Activated B cell treated with CpG ODN at 0.5 μM for 24 hours (primary cell): ENCODE results near the gene GATA1. TPM values are rescaled to one million over a fixed set of nuclear protein-coding genes. Genes with fewer than 3 reads are reported as not detected.

Source experiments
- ATAC-seq: fragments of 200-7000 bp; cut with Tn5 transposase; one replicate; pipeline ENCODE4 v1.10.0; 2021; ENCODE audit warnings: low read depth, mild to moderate bottlenecking, moderate library complexity
- CTCF ChIA-PET: fragments of 350-600 bp; sonication (Branson Sonifier 250); formaldehyde crosslinking; loops from one replicate; lab custom pipeline; 2021; ENCODE audit warnings: antibody characterized with exemption; lab: Charles Lee
- POLR2A ChIA-PET: fragments of 350-600 bp; sonication (Branson Sonifier 250); formaldehyde crosslinking; loops from one replicate; lab custom pipeline; 2021; ENCODE audit warnings: antibody characterized with exemption; lab: Charles Lee
- DNase-seq: peaks from one replicate; pipeline ENCODE4 v3.0.0; 2022
- H3K27ac Mint-ChIP-seq: one replicate; pipeline ENCODE4 v1.8.0; 2020; ENCODE audit warnings: mixed read lengths
- H3K27me3 Mint-ChIP-seq: one replicate; pipeline ENCODE4 v1.8.0; 2021; ENCODE audit warnings: mixed read lengths
- H3K36me3 Mint-ChIP-seq: one replicate; pipeline ENCODE4 v1.8.0; 2021; ENCODE audit warnings: low read depth, mixed read lengths
- H3K4me1 Mint-ChIP-seq: one replicate; pipeline ENCODE4 v1.8.0; 2021; ENCODE audit warnings: mixed read lengths
- H3K4me3 Mint-ChIP-seq: one replicate; pipeline ENCODE4 v1.8.0; 2020; ENCODE audit warnings: mild to moderate bottlenecking, mixed read lengths
- H3K9me3 Mint-ChIP-seq: one replicate; pipeline ENCODE4 v1.8.0; 2020; ENCODE audit warnings: mixed read lengths
- CTCF ChIP-seq: fragments of 200-600 bp; IDR thresholded peaks from one replicate; pipeline ENCODE4 v1.8.0; 2022; ENCODE audit warnings: antibody characterized with exemption, mild to moderate bottlenecking
- intact Hi-C: fragments of 100-400 bp; cut with micrococcal nuclease; formaldehyde crosslinking; loops from one replicate; pipeline ENCODE4 v1.15.1; 2024
- total RNA-seq: library from RNA; stranded (reverse); gene quantifications from 2 replicates; pipeline ENCODE4 v1.2.3, GENCODE V29; 2022

GATA1 gene
- total RNA-seq, 1 donor from 2014 or later: not detected

GRCh38 chrX:48831136-48831908 lies 44.9 kb downstream of the GATA1 start:
- ATAC-seq (no peak), DNase-seq (no peak)
- Mint-ChIP-seq H3K4me1 (peaks cover 15% of the 10 kb centered on the region), H3K27ac (no peak overlapping the region), H3K36me3 (no peaks in the 10 kb centered on the region), H3K4me3 (no peak overlapping the region), H3K9me3 (no peaks in the 10 kb centered on the region), H3K27me3 (peaks cover 38% of the 10 kb centered on the region)
- POLR2A ChIA-PET: no interaction called here
- intact Hi-C loops: no loop called here
- CTCF ChIA-PET: no interaction called here
- no peak for TF ChIP-seq CTCF

GRCh38 chrX:48831909-48832291 lies 45.5 kb downstream of the GATA1 start:
- H3K9me3 Mint-ChIP-seq: no peaks in the 10 kb centered on the region
- ChIA-PET POLR2A (no interaction called here), CTCF (no interaction called here)
- peaks cover 17% of the 10 kb centered on the region for H3K4me1 Mint-ChIP-seq
- no peak for TF ChIP-seq CTCF
- no peaks in the 10 kb centered on the region for H3K36me3 Mint-ChIP-seq
- no peak overlapping the region for H3K4me3 Mint-ChIP-seq
- ATAC-seq (no peak), DNase-seq (no peak)
- H3K27ac Mint-ChIP-seq: no peak overlapping the region
- H3K27me3 Mint-ChIP-seq: peaks cover 40% of the 10 kb centered on the region
- intact Hi-C loops: no loop called here

GRCh38 chrX:48833542-48834138 lies 47.2 kb downstream of the GATA1 start:
- ChIA-PET POLR2A (no interaction called here), CTCF (no interaction called here)
- no peak for DNase-seq
- no peak for ATAC-seq
- H3K4me1 Mint-ChIP-seq: peaks cover 12% of the 10 kb centered on the region
- no peaks in the 10 kb centered on the region for H3K36me3 Mint-ChIP-seq
- H3K4me3 Mint-ChIP-seq: no peak overlapping the region
- no peak overlapping the region for H3K27ac Mint-ChIP-seq
- no peak for TF ChIP-seq CTCF
- peaks cover 30% of the 10 kb centered on the region for H3K27me3 Mint-ChIP-seq
- no peaks in the 10 kb centered on the region for H3K9me3 Mint-ChIP-seq
- intact Hi-C loops: no loop called here

- Mint-ChIP-seq H3K4me3 (peak overlapping the region; percentile 55), H3K27ac (no peak overlapping the region), H3K36me3 (no peaks in the 10 kb centered on the region), H3K9me3 (no peaks in the 10 kb centered on the region), H3K4me1 (peaks cover 12% of the 10 kb centered on the region), H3K27me3 (peaks cover 29% of the 10 kb centered on the region)
- ChIA-PET POLR2A (interaction anchor here (0.7 kb wide), 1 partner anchor 338 kb away, joined by 3 read pairs; no protein-coding TSS in a partner anchor), CTCF (no interaction called here)
- ATAC-seq (no peak), DNase-seq (no peak)
- no peak for TF ChIP-seq CTCF
- intact Hi-C loops: no loop called here
These were observed 48.0 kb downstream of the GATA1 start for GRCh38 chrX:48834383-48834709.

- Mint-ChIP-seq H3K4me3 (peak within 1 kb of the TSS; percentile 55), H3K4me1 (peaks cover 12% of the 10 kb centered on the region), H3K9me3 (no peaks in the 10 kb centered on the region), H3K27ac (no peak within 1 kb of the TSS), H3K36me3 (no peaks in the 10 kb centered on the region), H3K27me3 (peaks cover 25% of the 10 kb centered on the region)
- ChIA-PET POLR2A (interaction anchor here (1.2 kb wide), 1 partner anchor 34 kb away, joined by 3 read pairs; the partner anchor contains the start of gene HDAC6), CTCF (no interaction called here)
- intact Hi-C loops: no loop called here
- no peak for DNase-seq
- TF ChIP-seq CTCF: no peak
- no peak for ATAC-seq
These were observed 49.3 kb downstream of the GATA1 start, which contains the start of gene PCSK1N for GRCh38 chrX:48835524-48836329. Gene PCSK1N, minus strand, starts transcription at chrX:48835610. Its CDS starts 78 bp downstream, at chrX:48835532.
